ENCODE data around the gene S100PBP.
"Not testable (repeated sequence)": the region's sequence is repeated elsewhere in the genome, so short reads cannot be mapped to it uniquely, and the experiment has no call there.

S100PBP gene

GRCh38 chr1:32900956-32901822, 83.7 kb downstream of the S100PBP start, which contains the start of gene TMEM54:
Gene TMEM54 (minus strand): TSS chr1:32901389. CDS start chr1:32901238, 151 bp downstream.
- peak; percentile 64 for DNase-seq (ENCODE audit: low spot score)

- no peak for DNase-seq (ENCODE audit: low spot score)
Observed at GRCh38 chr1:32901823-32902534, 84.5 kb downstream of the S100PBP start.

- no peak for DNase-seq (ENCODE audit: low spot score)
Observed at GRCh38 chr1:32902535-32902920, 85.1 kb downstream of the S100PBP start.

GRCh38 chr1:32903991-32904785, 86.7 kb downstream of the S100PBP start:
- DNase-seq (ENCODE audit: low spot score) = no peak

GRCh38 chr1:32904797-32905196, 87.3 kb downstream of the S100PBP start:
- DNase-seq (ENCODE audit: low spot score) = no peak

GRCh38 chr1:32905588-32905987, 88.1 kb downstream of the S100PBP start:
- not testable (repeated sequence) for DNase-seq (ENCODE audit: low spot score)

- DNase-seq (ENCODE audit: low spot score) = no peak
Observed at GRCh38 chr1:32906654-32907053, 89.2 kb downstream of the S100PBP start.

- peak; percentile 50 for DNase-seq (ENCODE audit: low spot score)
Observed at GRCh38 chr1:32907435-32907834, 90.0 kb downstream of the S100PBP start.
